Naive B cell (primary cell): ENCODE results near the gene MAP2K3. TPM values are rescaled to one million over a fixed set of nuclear protein-coding genes. Genes with fewer than 3 reads are reported as not detected.
A peak's percentile ranks its signal among the peaks of the same experiment; 100 is the strongest.
"Not testable (repeated sequence)": the region's sequence is repeated elsewhere in the genome, so short reads cannot be mapped to it uniquely, and the experiment has no call there.

Source experiments
- ATAC-seq, 2 donors: fragments of 150-1000 bp; cut with Tn5 transposase; 2 replicates each; pipeline ENCODE4 v1.10.0; 2021; ENCODE audit warnings: low read depth in 2 of 2, mild to moderate bottlenecking in 2 of 2, moderate library complexity in 2 of 2
- DNase-seq: peaks from one replicate; pipeline ENCODE4 v3.0.0; 2022
- H3K27ac Mint-ChIP-seq, 6 donors: one replicate each; pipeline ENCODE4 v1.8.0; 2020 to 2022; ENCODE audit warnings: mild to moderate bottlenecking in 6 of 6, mixed read lengths in 6 of 6, moderate library complexity in 5 of 6, inconsistent platforms in 2 of 6
- H3K27me3 Mint-ChIP-seq, 3 donors: one replicate each; pipeline ENCODE4 v1.8.0; 2021 to 2022; ENCODE audit warnings: mixed read lengths in 3 of 3, mild to moderate bottlenecking in 1 of 3
- H3K36me3 Mint-ChIP-seq, 2 donors: one replicate each; pipeline ENCODE4 v1.8.0; 2020 to 2022; ENCODE audit warnings: mixed read lengths in 2 of 2, inconsistent platforms in 1 of 2, mild to moderate bottlenecking in 1 of 2
- H3K4me1 Mint-ChIP-seq, 3 donors: one replicate each; pipeline ENCODE4 v1.8.0; 2020 to 2022; ENCODE audit warnings: mixed read lengths in 3 of 3, inconsistent platforms in 1 of 3, mild to moderate bottlenecking in 1 of 3, moderate library complexity in 1 of 3
- H3K4me3 Mint-ChIP-seq, 8 donors: one replicate each; pipeline ENCODE4 v1.8.0; 2020 to 2022; ENCODE audit warnings: mild to moderate bottlenecking in 8 of 8, mixed read lengths in 8 of 8, moderate library complexity in 8 of 8, inconsistent platforms in 2 of 8
- H3K9me3 Mint-ChIP-seq, 7 donors: one replicate each; pipeline ENCODE4 v1.8.0; 2020 to 2022; ENCODE audit warnings: mixed read lengths in 7 of 7, mild to moderate bottlenecking in 5 of 7, inconsistent platforms in 2 of 7, moderate library complexity in 1 of 7
- polyA plus RNA-seq, 6 donors: library from polyadenylated mRNA; unstranded; fragments of 300-500 nt; fragmentation: Illumina TruSeq; gene quantifications; one replicate each; pipeline ENCODE4 v1.2.3, GENCODE V29; 2021; ENCODE audit warnings: low read depth in 6 of 6

MAP2K3 gene
- polyA plus RNA-seq, 6 donors from 2014 or later = 93.2 to 151 (median 99.7) TPM

DNA sequence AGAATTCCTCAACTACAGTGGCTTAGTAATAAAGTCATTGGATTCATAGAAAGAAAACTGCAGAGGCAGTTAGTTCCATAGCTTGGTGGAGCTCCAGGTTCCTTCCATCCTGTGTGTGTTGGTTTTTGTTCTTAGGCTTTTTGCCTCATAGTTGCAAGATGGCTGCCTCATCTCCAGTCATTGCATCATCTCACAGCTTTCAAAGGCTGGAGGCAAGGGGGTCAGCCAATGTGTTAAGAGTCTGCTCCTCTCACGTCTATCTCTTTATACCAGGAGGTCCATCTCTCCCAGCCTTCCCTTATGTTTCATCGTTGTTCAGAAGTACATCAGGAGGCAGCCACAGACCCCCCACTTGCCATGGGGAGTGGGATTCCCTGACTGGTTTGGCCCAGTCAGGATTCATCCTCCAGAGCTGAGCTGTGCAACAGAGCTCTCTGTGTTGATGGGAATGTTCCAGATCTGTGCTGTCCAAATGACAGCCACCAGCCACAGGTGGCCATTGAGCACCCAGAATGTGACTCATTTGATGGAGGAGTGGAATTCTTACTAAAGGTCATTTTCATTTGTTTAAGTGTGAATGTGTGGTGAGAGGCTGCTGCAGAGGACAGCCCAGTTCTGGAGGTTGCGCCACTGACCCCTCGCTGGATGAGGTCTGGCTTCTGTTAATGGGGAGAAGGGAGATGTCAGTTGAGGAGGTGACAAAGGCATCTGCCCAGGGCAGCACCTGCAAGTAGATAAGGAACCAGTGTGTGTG lies 52.2 kb downstream of the MAP2K3 start:
- H3K4me1 Mint-ChIP-seq, DNase-seq, ATAC-seq, H3K27me3 Mint-ChIP-seq, H3K36me3 Mint-ChIP-seq, H3K9me3 Mint-ChIP-seq, H3K27ac Mint-ChIP-seq: not testable (repeated sequence)
- peak overlapping the region in 1 of 8 donors; percentile 57 for H3K4me3 Mint-ChIP-seq

DNA sequence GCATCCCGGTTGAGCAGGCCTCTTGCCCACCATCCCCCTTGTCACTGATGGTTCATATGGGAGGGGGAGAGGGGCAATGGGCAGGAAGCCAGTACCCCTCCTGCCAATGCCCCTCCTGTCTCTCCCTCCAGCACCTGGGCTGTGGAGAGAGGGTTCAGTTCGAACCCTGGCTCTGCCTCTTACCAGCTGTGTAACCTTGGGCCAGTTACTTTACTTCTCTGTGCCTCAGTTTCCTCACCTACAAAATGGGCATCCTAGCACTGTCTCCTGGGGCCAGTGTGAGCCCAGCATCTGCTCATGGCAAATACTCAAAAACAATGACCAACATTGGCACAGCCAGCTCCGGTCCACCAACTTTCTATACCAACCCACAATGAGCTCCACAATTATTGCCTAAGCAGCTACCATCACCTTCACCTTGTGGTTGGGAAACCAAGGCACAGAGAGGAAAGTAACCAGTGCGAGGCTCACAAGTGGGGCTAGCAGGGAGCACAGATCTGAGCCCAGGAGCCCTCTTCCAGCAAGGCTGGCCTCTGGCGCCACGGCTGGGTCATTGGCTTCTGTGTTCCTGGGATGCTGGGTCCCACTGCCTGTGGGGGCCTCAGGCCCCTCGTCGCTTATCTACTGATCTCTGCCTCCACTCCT lies 53.6 kb downstream of the MAP2K3 start:
- not testable (repeated sequence) for H3K27ac Mint-ChIP-seq, ATAC-seq, H3K27me3 Mint-ChIP-seq, H3K4me1 Mint-ChIP-seq, DNase-seq, H3K4me3 Mint-ChIP-seq, H3K9me3 Mint-ChIP-seq, H3K36me3 Mint-ChIP-seq

DNA sequence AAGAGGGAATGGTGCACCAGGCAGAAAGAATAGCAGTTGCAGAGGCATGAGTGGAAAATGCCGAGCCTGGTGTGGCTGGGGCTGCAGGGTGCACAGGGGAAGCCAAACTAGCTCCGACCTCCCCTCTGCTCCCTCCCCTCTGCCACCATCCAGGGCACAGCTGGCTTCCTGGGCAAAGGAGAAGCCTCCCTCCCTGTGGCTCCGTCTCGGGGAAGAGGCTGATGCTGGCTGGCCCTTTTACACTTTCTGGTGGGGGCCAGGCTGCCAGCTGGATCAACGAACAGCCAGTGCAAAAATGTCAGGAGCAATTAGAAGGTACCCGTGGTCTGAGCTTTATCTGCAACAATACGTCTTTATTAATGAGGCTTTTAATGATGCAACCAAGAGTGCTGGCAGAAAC lies 54.5 kb downstream of the MAP2K3 start:
- DNase-seq (no peak), ATAC-seq (no peak)
- Mint-ChIP-seq H3K4me1 (no peaks in the 10 kb centered on the region), H3K27ac (no peak overlapping the region), H3K27me3 (no peaks in the 10 kb centered on the region), H3K9me3 (no peaks in the 10 kb centered on the region), H3K4me3 (no peak overlapping the region), H3K36me3 (no peaks in the 10 kb centered on the region)

DNA sequence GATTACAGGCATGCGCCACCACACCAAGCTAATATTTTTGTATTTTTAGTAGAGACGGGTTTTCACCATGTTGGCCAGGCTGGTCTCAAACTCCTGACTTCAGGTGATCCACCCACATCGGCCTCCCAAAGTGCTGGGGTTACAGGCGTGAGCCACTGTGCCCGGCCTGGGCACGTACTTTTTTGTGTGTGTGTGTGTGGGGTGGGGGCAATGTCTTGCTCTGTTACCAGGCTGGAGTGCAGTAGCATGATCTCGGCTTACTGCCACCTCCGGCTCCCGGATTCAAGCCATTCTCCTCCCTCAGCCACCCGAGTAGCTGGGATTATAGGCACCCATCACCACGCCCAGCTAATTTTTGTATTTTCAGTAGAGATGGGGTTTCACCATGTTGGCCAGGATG lies 55.1 kb downstream of the MAP2K3 start:
- H3K27ac Mint-ChIP-seq, H3K4me3 Mint-ChIP-seq, H3K4me1 Mint-ChIP-seq, DNase-seq, H3K36me3 Mint-ChIP-seq, H3K9me3 Mint-ChIP-seq, H3K27me3 Mint-ChIP-seq, ATAC-seq: not testable (repeated sequence)

DNA sequence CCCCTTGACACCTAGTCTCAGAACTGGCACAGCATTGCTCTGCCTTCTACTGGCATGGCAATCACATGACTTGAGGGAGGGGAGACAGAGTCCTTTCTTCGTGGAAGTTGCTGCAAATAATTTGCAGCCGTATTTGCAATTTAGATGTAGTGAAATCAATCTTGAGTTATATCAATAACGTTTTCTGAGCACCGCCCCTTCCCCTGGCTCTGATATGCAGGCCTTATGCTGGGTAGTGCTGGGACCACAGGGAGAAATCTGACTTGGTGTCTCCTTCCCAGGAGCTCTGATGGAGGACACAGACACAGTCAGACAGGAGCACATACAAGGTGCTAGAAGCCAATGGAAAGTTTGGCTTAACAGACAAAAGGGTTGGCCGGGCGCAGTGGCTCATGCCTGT lies 55.9 kb downstream of the MAP2K3 start:
- H3K9me3 Mint-ChIP-seq, H3K4me1 Mint-ChIP-seq, H3K36me3 Mint-ChIP-seq, ATAC-seq, H3K27me3 Mint-ChIP-seq, DNase-seq, H3K4me3 Mint-ChIP-seq: not testable (repeated sequence)
- H3K27ac Mint-ChIP-seq = peak overlapping the region in 1 of 6 donors; percentile 20

DNA sequence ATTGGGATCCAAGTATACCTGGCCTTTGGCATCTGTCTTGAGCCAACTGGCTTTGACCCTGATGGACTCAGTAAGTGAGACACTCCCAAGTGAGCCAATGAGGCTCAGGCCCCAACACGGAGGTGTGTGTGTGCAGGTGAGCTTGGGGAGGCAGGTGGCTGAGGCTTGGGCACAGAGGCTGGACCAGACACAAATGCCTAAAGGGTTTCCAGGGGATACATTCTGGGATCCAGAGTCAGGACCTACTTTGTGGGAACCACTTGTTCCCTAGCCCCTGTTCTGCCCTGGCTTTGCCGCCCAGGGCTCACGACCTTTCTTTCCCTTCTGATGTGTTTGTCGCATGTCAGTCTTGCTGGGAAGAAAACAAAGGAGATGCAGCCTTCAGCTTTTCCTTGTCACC lies 56.8 kb downstream of the MAP2K3 start:
- not testable (repeated sequence) for H3K4me1 Mint-ChIP-seq, H3K4me3 Mint-ChIP-seq, H3K27me3 Mint-ChIP-seq, H3K9me3 Mint-ChIP-seq, DNase-seq, H3K36me3 Mint-ChIP-seq, ATAC-seq, H3K27ac Mint-ChIP-seq

DNA sequence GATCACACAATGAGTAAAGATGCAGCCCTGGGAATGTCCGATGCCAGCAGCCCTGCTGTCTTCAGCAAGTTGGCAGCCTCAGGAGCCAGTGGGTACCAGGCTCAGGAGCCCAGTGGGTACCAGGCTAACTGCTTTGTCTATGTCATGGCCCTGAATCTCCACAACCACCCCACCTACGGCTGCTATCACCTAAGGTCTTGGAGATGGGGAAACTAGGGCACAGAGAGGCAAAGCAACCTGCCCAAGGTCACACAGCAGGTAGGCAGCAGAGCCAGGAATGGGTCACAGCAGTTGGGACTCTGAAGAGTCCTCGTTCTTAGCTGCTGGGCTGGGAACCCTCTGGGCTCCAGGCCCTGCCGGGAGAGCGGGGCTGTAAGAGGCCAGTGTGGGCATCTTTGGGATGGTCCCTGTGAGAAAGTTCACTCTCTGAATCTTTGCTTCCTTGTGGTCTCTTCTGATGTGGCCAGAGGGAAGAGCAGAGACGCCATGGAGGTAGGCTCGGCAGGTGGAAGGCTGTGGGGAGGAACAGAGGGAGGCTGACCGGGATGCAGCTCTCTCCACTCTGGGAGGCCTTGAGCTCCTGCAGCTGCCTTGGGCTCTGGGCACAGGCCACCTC lies 57.5 kb downstream of the MAP2K3 start:
- not testable (repeated sequence) for H3K27me3 Mint-ChIP-seq, DNase-seq, ATAC-seq, H3K27ac Mint-ChIP-seq, H3K9me3 Mint-ChIP-seq, H3K4me1 Mint-ChIP-seq, H3K4me3 Mint-ChIP-seq, H3K36me3 Mint-ChIP-seq

DNA sequence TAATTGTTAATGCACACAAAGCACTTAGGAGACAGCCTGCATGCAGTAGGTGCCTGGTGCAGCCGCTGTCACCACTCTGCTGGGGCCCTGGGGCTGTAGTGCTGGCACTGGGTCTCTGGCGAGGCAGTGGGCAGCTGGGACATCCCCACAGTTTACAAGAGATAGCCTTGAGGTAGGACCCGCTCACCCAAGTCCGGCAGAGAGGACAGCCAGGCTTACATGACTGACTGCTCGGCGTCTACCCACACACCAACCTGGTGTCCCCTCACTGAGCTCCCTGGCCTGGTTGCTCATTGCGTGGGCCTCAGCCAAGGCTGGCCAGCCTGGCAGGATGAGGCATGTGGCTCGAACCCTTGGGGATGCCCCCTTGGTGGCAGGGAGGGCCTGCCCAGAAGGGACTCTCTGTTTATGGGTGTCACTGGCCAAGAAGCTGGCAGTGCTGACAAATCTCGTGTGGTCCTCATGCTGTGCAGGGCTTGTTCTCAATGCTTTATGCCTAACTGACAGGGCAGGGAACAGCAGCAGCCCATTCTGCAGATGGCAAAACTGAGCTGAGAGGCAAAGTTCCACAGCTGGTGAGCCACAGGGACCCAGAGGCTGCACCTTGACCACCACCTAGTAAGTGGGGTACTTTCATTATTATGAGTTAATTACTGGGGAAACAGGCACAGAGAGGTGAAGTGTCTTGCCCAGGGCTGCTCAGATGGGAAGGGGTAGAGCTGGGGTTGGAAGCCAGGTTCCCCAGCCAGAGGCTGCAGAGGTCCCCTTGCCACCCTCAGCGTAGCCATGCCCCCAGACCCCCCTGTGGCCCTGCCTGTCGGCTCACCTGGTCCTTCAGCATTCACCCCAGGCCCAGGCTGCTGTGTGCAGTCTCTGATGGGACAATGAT lies 58.8 kb downstream of the MAP2K3 start:
- H3K27ac Mint-ChIP-seq, ATAC-seq, H3K4me3 Mint-ChIP-seq, H3K9me3 Mint-ChIP-seq, DNase-seq, H3K27me3 Mint-ChIP-seq, H3K36me3 Mint-ChIP-seq, H3K4me1 Mint-ChIP-seq: not testable (repeated sequence)

DNA sequence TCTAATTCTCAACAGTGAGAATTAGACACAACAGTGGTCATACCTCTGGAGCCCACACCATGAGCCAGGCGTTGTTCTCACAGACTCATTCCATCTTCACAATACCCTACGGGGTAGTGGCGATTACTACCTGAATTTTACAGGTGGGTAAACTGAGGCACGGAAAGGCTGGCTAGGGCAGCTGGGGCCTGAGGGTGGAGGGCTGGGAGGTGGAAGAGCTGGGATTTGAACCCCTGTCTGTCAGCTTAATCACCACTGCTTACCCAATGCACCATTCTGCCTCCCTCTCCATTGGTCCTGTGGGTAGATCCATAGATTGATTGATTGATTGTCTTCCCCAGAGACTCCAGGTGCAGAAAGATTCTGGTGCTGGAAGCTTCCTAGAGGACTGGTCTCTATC lies 60.3 kb downstream of the MAP2K3 start:
- H3K4me1 Mint-ChIP-seq, H3K27me3 Mint-ChIP-seq, H3K9me3 Mint-ChIP-seq, H3K27ac Mint-ChIP-seq, DNase-seq, H3K36me3 Mint-ChIP-seq, ATAC-seq, H3K4me3 Mint-ChIP-seq: not testable (repeated sequence)

DNA sequence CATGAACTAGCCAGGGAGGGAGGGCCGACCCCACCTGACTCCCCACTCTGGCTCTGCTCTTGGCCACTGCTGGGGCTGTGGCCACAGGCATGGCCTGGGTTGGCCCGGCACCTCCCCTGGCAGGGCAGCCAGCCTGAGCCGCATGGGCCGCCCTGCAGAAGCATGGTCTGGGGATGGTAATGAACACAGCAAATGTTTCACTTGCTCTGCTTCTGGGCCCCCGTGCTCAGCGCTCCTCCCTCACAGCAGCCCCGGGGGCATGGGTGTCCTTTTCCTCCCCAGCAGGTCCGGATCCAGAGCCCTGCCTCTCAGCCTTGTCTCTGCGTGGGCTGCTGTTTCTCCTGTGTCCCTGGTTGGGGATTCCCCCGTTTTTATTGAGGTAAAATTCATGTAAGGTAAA lies 60.7 kb downstream of the MAP2K3 start:
- H3K27me3 Mint-ChIP-seq = peaks cover 0 to 4% (median 0%) of the 10 kb centered on the region in 3 donors

DNA sequence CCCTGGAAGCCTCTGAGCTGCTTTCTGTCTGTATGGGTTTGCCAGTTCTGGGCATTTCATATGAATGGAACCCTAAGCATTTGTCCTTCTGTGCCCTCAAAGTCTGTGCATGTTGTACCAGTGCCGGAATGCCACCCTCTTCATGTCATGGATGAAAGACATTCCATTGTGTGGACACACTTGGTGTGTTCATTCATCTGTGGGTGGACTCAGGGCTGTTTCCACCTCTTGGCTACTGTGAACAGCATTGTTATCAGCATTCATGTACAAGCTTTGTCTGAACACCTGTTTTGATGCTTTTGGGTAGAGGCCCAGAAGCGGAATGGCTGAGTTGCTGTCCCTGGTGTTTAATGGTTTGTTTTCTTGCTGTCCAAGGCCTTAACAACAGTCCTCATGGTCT lies 61.6 kb downstream of the MAP2K3 start:
- H3K27me3 Mint-ChIP-seq, H3K4me3 Mint-ChIP-seq, H3K36me3 Mint-ChIP-seq, H3K9me3 Mint-ChIP-seq, H3K27ac Mint-ChIP-seq, DNase-seq, ATAC-seq, H3K4me1 Mint-ChIP-seq: not testable (repeated sequence)

More for the DNA sequence above, 60.7 kb downstream of the MAP2K3 start:
- Mint-ChIP-seq H3K4me1 (peaks cover 0 to 7% (median 5%) of the 10 kb centered on the region in 3 donors), H3K36me3 (no peaks in the 10 kb centered on the region), H3K4me3 (no peak overlapping the region), H3K9me3 (peaks cover 0 to 2% (median 0%) of the 10 kb centered on the region in 7 donors), H3K27ac (no peak overlapping the region)
- no peak for DNase-seq
- ATAC-seq = no peak

DNA sequence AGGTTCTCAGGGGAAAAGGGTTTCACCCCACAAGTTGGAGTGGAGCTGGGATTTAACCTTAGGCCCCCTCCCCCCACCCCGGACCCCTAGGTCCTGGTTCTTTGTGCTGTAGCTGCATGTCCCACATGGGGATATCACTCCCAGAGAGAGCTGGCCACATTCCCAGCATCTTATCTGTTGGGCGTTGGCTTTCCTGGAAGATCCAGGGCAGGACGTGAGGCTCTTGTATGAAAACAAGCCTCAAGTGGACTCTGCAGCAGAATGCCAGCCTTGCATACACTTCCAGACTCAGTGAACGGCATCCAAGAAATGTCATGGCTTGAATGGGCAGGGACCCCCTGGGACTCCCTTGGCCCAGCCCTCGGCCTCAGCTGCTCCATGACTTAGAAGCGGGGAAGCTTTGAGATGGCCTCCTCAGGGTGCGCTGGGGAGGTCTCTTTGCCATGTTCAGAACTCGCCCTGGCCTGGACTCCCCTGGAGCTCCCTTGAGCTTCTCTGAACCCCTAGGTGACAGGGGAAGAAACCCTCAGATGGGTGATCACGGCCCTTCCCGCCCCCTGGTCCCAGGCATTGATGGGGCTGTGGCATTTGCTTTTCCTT lies 62.2 kb downstream of the MAP2K3 start:
- H3K36me3 Mint-ChIP-seq, H3K27me3 Mint-ChIP-seq, H3K4me1 Mint-ChIP-seq, H3K4me3 Mint-ChIP-seq, H3K9me3 Mint-ChIP-seq, ATAC-seq, H3K27ac Mint-ChIP-seq, DNase-seq: not testable (repeated sequence)

DNA sequence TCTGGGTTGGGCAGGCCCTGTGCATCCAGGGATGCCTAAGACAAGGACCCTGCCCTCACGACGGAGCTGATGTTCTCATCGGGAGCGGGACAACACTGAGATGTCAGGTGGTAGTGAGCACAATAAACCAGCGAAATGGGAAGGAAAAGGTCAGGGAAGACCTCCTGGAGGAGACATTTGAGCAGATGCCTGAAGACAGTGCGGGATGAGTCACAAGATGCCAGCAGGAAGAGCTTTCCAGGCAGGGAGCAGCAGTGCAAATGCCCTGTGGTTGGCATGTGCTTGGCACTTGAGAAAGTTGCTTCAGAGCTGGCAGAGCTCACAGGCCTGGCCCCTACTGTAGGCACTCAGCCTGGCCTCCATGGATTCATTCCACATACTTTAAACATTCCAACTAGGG lies 63.1 kb downstream of the MAP2K3 start:
- H3K27ac Mint-ChIP-seq, ATAC-seq, H3K4me1 Mint-ChIP-seq, H3K9me3 Mint-ChIP-seq, DNase-seq, H3K4me3 Mint-ChIP-seq, H3K36me3 Mint-ChIP-seq: not testable (repeated sequence)
- peaks cover 0 to 10% (median 0%) of the 10 kb centered on the region in 3 donors for H3K27me3 Mint-ChIP-seq
